NCI-H1694 (cell line): ENCODE measurements around the gene GAS7.

Experiments
- DNase-seq: peaks from one replicate; lab custom pipeline; 2025; lab: John Stamatoyannopoulos, UW

GAS7 gene

DNA sequence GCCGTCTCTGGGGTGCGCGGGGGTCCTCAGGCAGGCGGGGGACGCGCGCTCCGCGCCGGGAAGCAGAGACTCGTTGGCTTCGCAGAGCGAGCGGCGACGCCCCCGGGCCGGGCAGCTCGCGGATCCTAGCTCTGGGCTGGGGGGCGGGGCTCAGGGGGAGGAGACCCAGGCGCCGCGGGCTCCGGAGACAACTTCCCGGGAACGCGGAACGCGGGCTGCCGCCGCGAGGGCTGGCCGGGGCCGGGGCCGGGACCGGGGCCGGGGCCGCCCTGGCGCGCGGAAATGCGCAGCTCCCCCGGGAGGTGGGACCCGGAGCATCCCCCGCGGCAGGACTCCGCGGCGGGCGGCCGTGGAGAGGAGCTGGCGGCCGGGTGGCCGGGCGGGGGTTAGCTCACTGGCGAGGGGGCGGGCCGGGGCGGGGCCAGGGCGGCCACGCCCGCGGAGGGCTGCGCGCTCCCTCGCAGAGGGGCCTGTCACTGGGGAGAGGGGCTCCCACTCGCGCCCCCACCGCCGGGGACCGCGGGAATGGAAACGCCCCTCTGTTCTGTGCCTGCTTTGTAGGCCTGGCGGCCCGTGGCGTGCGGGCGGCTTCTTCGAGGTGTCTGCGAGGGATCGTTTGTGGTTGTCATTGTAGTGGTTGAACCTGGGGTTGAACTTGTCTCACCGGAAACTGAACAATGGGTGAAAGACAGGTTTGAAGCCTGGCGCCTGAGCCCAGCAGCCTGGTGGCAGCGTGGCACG lies at the start of gene GAS7:
GAS7 (minus strand) TSS at position 98 of the 741 bp plus-strand sequence.
- no peak for DNase-seq

GRCh38 chr17:10247810-10248209 lies 49.4 kb upstream of the GAS7 start:
- no peak for DNase-seq

DNA sequence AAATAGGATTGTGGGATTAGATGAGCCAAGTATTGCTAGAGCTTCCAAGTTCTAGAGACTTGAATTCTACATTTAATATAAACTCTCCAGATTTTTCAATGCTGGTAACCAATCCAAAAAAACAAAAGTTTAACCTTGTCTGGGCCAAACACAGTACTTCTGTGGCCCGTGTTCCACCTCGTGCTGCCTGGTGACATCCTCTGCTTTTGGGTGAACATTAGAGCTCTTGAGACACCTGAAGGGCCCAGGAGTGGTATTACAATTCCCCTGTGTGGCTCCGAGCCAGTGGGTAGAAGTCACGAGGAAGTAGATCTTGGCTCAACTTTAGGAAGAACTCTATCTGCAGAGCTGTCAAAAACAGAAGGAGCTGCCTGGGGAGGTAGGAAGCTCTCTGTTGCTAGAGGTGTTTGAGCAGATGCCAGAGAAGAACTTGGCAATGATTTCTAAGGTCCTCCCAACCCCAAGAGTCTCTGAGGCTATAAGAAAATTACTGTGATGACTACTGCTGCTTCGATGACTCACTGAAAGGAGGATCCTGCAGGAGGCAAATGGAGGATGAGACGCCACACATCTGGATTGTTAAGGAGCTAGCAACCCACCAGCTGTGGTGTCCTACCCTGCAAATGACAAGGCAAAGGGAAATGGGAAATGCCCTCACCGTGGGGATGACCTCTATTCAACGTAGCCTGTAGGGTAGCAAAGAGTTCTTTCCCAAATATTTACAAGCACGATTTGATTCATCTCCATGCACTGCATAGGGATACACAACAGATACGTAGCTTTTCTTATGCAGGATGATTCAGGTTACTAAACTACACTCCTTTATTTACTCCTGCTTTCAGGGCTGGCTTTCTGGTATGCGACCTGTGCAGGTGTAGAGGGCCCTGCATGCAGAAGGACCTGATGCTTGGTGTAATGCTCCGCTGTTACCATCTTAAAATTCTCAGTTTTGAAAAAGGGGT lies 45.8 kb upstream of the GAS7 start:
- DNase-seq: no peak

DNA sequence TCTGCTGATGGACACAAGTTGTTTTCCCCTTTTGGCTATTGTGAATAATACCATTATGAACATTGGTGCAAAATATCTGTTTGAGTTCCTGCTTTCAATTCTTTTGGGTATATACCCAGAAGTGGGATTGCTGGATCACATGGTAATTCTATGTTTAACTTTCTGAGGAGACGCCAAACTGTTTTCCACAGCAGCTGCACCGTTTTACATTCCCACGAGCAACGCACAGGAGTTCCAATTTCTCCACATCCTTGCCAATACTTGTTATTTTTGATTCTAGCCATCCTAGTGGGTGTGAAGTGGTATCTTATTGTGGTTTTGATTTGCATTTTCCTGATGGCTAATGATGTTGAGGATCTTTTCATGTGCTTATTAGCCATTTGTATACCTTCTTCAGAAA lies 43.4 kb upstream of the GAS7 start:
- DNase-seq: no peak

- DNase-seq: no peak
Observed at GRCh38 chr17:10238661-10239060, 40.3 kb upstream of the GAS7 start.

GRCh38 chr17:10234033-10234432 lies 35.6 kb upstream of the GAS7 start:
- no peak for DNase-seq

GRCh38 chr17:10233161-10233560 lies 34.8 kb upstream of the GAS7 start:
- no peak for DNase-seq

DNA sequence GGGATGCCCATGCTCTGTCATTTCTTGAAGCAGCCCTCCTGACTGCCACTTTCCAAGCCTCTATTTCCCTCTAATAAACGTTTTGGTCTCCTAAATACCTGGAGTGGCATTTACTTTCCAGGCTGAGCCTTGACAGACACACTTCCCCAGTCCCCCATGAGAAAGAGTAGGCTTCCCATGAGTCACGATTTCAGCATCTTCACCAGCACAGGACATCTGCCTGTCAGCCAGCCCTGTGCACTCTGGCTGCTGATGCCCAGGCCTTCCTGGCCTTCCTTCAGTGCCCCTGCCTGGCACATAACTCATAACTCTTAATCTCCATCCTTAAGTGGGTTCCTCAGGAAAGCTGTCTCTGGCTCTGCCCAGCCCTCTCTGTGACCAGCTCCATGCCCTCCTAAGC lies 30.8 kb upstream of the GAS7 start:
- DNase-seq: no peak

DNA sequence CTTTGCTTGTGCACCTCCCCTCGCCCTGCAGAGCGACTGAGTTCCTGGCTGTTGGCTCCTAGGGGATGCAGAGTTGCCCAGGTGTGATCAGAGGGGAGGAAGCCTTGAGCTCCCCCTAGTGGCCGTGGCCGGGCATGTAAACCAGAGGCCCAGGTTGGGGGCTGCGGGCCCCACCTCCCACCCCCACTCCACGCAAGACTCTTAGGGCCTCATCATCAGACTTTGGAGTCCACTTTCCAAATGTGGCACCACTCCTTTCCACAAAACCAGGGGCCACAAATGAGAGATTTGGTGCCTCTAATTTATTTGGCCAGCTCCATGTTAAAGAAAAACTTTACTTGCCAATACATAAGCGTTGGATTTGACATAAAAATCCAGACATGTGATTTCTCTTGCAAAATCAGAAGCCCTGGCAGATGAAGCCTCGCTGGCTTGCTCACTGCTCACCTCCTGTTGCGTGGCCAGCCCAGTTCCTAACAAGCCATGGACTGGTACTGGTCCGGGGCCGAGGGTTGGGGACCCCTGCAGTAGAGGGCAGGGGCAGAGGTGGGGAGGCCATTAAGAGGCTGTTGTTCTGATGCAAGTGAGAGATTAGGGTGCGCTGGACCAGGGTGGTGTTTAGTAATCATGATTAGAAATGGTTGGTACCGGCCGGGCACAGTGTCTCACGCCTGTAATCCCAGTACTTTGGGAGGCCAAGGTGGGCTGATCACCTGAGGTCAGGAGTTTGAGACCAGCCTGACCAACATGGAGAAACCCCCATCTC lies 28.7 kb upstream of the GAS7 start:
- DNase-seq: peak; percentile 7

GRCh38 chr17:10224582-10225195 lies 26.3 kb upstream of the GAS7 start:
- no peak for DNase-seq

GRCh38 chr17:10219193-10219592 lies 20.8 kb upstream of the GAS7 start:
- no peak for DNase-seq

- no peak for DNase-seq
Observed at GRCh38 chr17:10217916-10218315, 19.5 kb upstream of the GAS7 start.

DNA sequence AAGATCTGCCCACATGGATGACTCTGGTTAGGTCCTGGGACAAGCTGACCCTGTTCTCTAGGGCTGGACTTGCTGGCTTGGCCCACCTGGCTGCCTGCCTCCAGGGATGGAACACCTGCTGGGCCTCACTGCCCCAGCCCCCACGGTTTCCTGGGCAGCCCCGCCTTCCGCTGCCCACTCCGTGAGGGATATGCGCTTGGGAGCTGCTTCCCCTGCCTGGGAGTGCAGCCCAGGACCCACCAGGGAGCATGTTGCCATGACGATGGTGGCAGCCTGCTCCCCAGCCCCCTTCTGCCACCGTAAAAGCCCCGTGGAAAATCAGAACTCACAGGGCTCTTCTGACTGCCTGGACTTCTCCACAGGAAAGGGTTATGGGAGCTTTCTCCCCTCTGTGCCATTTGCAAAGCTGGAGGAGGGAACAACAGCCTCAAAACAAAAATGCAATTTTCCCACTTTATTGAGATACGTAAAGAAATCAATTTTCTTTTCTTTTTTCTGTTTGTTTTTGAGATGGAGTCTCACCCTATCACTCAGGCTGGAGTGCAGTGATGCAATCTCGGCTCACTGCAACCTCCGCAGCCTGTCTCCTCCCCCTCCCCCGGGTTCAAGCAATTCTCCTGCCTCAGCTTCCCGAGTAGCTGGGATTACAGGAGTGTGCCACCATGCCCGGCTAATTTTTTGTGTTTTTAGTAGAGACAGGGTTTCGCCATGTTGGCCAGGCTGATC lies 18.0 kb upstream of the GAS7 start:
- no peak for DNase-seq

DNA sequence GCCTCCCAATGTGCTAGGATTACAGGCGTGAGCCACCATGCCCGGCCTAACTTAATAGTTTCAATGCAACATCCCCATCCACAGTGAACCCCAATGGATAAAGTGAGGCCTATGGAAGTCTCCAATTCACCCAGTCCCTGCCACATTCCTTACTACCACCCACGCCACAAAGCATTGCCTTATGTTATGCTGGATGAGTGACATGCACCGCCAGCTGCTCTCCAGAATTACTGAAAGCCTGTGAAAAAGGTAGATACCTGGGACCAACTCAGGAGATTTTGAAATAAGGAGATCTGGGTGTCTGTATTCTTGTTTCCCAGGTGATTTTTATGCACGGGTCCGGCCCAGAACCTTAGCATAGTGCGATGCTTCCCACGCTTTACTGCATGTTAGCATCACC lies 16.9 kb upstream of the GAS7 start:
- no peak for DNase-seq

DNA sequence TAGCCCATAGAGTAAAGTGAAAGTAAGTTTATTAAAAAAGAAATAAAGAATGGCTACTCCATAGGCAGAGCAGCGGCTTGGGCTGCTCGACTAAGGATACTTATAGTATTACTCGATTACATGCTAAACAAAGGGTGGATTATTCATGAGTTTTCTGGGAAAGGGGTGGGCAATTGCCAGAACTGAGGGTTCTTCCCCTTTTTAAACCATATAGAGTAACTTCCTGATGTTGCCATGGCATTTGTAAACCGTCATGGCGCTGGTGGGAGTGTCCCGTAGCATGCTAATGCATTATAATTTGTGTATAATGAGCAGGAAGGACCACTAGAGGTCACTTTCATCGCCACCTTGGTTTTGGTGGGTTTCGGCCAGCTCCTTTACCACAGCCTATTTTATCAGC lies 13.3 kb upstream of the GAS7 start:
- no peak for DNase-seq

GRCh38 chr17:10210151-10210574 lies 11.8 kb upstream of the GAS7 start:
- DNase-seq: no peak

- no peak for DNase-seq
Observed at GRCh38 chr17:10208604-10209193, 10.3 kb upstream of the GAS7 start.

DNA sequence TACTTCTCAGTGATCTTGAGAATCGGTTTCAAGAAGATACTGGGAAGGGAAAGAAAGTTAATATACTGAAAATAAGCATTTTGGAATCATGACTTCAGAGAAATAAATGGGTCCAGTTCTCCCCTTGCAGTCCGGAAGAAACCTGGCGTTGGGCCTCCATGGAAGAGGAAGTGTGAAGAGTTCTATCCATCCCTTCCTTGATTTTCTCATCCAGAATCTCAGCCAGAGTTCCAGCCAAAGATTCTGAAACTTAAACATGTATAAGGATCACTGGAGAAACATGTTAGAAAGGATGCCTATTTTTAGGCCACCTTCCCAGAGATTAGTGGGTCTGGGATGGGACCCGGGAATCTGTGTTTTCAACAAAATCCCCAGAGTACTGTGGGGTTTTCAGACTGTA lies 8.7 kb upstream of the GAS7 start:
- DNase-seq: no peak

GRCh38 chr17:10205549-10206185 lies 7.3 kb upstream of the GAS7 start:
- no peak for DNase-seq

DNA sequence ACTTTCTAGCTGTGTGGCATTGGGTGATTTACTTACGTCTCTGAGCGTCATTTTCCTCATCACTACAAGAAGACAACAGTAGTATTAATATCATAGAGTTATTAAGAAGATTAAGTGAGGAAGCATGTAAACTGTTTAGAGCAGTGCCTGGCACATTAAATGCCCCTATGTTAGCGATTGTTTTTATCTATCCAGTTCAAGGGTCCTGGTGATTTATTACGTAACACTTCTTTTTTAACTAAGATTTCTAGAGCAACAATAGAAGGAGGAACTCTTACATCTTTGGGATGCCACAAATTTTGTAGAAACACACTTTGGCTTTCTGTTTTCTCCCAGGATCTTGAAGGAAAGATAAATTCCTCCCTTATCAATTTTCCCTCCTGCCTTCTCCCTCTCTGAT lies 3.3 kb upstream of the GAS7 start:
- no peak for DNase-seq
